Measurements from ENCODE around the gene CLDN8. TPM values are rescaled to one million over a fixed set of nuclear protein-coding genes. Genes with fewer than 3 reads are reported as not detected.

CLDN8 gene
- total and polyA plus RNA-seq, 10 of the 15 experiments (the other 5 are each of a cell fraction or from before 2014, with no cell fraction given), result not detected

DNA sequence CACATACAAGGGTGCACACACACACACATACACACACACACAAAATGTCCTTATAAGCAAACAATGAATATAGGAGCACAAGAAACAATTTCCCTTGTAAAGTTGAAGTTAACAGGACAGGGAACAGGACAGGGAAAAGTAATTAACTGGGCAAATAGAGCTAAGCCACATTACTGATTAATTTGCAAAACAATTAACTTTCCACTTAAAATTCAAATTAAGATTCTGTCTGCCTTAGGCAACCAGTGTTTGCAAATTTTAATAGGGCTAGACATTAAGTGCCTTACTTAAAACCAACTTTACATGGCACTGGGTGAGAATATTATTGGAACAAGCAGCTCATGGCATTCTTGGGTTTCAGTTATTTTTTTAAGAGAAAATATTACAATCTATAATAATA, 6.8 kb upstream of the CLDN8 start (continued):
- TF ChIP-seq, protein P1, sequence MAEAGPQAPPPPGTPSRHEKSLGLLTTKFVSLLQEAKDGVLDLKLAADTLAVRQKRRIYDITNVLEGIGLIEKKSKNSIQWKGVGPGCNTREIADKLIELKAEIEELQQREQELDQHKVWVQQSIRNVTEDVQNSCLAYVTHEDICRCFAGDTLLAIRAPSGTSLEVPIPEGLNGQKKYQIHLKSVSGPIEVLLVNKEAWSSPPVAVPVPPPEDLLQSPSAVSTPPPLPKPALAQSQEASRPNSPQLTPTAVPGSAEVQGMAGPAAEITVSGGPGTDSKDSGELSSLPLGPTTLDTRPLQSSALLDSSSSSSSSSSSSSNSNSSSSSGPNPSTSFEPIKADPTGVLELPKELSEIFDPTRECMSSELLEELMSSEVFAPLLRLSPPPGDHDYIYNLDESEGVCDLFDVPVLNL (IDR thresholded peaks at IDR 0.05; ENCODE audit: low read depth, low read length), result no peak
- TF ChIP-seq JUNB (IDR thresholded peaks at IDR 0.05), result no peak
- TF ChIP-seq, protein P2, sequence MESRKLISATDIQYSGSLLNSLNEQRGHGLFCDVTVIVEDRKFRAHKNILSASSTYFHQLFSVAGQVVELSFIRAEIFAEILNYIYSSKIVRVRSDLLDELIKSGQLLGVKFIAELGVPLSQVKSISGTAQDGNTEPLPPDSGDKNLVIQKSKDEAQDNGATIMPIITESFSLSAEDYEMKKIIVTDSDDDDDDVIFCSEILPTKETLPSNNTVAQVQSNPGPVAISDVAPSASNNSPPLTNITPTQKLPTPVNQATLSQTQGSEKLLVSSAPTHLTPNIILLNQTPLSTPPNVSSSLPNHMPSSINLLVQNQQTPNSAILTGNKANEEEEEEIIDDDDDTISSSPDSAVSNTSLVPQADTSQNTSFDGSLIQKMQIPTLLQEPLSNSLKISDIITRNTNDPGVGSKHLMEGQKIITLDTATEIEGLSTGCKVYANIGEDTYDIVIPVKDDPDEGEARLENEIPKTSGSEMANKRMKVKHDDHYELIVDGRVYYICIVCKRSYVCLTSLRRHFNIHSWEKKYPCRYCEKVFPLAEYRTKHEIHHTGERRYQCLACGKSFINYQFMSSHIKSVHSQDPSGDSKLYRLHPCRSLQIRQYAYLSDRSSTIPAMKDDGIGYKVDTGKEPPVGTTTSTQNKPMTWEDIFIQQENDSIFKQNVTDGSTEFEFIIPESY (IDR thresholded peaks at IDR 0.05), result no peak

DNA sequence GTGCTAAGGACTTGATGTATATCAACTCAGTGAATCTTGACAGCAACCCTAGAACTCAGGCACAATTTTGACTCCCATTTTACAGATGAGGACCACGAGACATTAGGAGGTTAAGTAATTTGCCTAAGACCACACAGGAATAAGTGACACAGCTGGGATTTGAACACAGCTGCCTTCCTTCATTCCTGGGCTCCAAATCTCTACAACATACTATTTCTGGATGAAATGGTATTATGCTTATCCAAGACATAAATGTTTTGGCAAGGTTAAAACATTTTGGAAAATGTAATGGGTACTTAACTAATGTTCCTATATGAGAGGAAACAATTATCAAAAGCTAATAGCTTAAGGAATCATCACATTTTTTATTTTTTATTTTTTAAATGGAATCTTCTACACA, 4.8 kb downstream of the CLDN8 start:
- no peak overlapping the region for H3K4me3 ChIP-seq
- no peak overlapping the region for H2AFZ ChIP-seq (ENCODE audit: control insufficient read depth, low read depth, low read length)
- intact Hi-C loops (cut with micrococcal nuclease; ENCODE audit: unreplicated experiment), result no loop called here
- 0% methylated on average over 1 of the region's 1 CpG for WGBS (ENCODE audit: insufficient coverage, insufficient replicate concordance, low lambda C conversion rate, missing lambda C conversion rate)
- TF ChIP-seq, protein P3, sequence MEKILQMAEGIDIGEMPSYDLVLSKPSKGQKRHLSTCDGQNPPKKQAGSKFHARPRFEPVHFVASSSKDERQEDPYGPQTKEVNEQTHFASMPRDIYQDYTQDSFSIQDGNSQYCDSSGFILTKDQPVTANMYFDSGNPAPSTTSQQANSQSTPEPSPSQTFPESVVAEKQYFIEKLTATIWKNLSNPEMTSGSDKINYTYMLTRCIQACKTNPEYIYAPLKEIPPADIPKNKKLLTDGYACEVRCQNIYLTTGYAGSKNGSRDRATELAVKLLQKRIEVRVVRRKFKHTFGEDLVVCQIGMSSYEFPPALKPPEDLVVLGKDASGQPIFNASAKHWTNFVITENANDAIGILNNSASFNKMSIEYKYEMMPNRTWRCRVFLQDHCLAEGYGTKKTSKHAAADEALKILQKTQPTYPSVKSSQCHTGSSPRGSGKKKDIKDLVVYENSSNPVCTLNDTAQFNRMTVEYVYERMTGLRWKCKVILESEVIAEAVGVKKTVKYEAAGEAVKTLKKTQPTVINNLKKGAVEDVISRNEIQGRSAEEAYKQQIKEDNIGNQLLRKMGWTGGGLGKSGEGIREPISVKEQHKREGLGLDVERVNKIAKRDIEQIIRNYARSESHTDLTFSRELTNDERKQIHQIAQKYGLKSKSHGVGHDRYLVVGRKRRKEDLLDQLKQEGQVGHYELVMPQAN (conservative IDR thresholded peaks at IDR 0.05), result no peak
- TF ChIP-seq EED (IDR thresholded peaks at IDR 0.05; ENCODE audit: low read depth) (no peak), RBBP5 (conservative IDR thresholded peaks at IDR 0.05) (no peak)
- in situ Hi-C loops (cut with MboI), result no loop called here
- no peak for FAIRE-seq
- ATAC-seq, result no peak
- no peaks in the 10 kb centered on the region for H3K27me3 ChIP-seq (replicated peaks in 1 of 2; ENCODE audit: control insufficient read depth in 2 of 2, insufficient read depth in 2 of 2, low read length in 1 of 2)
- H4K20me1 ChIP-seq (ENCODE audit: control insufficient read depth, insufficient read depth), result no peaks in the 10 kb centered on the region
- ChIA-PET CTCF (no interaction called here), RAD21 (ENCODE audit: unreplicated experiment) (no interaction called here), SMC1A (ENCODE audit: uncharacterized antibody, unreplicated experiment) (no interaction called here), POLR2A (no interaction called here)
- H3K79me2 ChIP-seq (ENCODE audit: control insufficient read depth, insufficient read depth, low read length), result no peaks in the 10 kb centered on the region
- H3K9ac ChIP-seq (ENCODE audit: control insufficient read depth, insufficient read depth, low read length), result no peak overlapping the region
- H3K4me2 ChIP-seq (ENCODE audit: control insufficient read depth, insufficient read depth), result no peak overlapping the region
- no TSS peak for BruUV-seq (replicated peaks)
- H3K9me3 ChIP-seq (replicated peaks; ENCODE audit: control insufficient read depth, insufficient read depth, low read length), result no peaks in the 10 kb centered on the region
- no peaks in the 10 kb centered on the region for H3K4me1 ChIP-seq (ENCODE audit: control insufficient read depth, insufficient read depth, low read length)
- DNase-seq (ENCODE audit: low read depth, low spot score), result no peak
- no peak overlapping the region for H3K27ac ChIP-seq (ENCODE audit: control insufficient read depth, insufficient read depth)
- no peaks in the 10 kb centered on the region for H3K36me3 ChIP-seq (ENCODE audit: control insufficient read depth in 2 of 2, insufficient read depth in 2 of 2, low read length in 1 of 2)
